Ishikawa (cell line): Measurements from ENCODE around the gene COMMD9.

Source experiments
- EP300 ChIP-seq: IDR thresholded peaks from 2 replicates; pipeline ENCODE4 v1.6.1; 2012; ENCODE audit warnings: borderline replicate concordance
- TAF1 ChIP-seq: IDR thresholded peaks from 2 replicates; pipeline ENCODE4 v1.6.1; 2012; ENCODE audit warnings: low read depth, mild to moderate bottlenecking
- ZBTB7A ChIP-seq: IDR thresholded peaks from 2 replicates; pipeline ENCODE4 v1.6.1; 2012; ENCODE audit warnings: low read depth

GRCh38 chr11:36333897-36334296 lies 44.7 kb upstream of the COMMD9 start:
- TF ChIP-seq ZBTB7A = no peak
- no peak for TF ChIP-seq TAF1
- TF ChIP-seq EP300 = no peak
